Iris pigment epithelial cell (primary cell): ENCODE data around the gene ALDH16A1.

ENCODE experiments used
- DNase-seq: peaks from one replicate; pipeline ENCODE4 v3.0.0-alpha.2; 2011; ENCODE audit warnings: low read depth

The ALDH16A1 gene

GRCh38 chr19:49488863-49489537, 36.0 kb downstream of the ALDH16A1 start:
- DNase-seq = no peak

- DNase-seq = no peak
These were observed 36.7 kb downstream of the ALDH16A1 start for GRCh38 chr19:49489601-49490167.

GRCh38 chr19:49490287-49491029, 37.4 kb downstream of the ALDH16A1 start:
- DNase-seq = no peak

GRCh38 chr19:49491030-49491803, 38.2 kb downstream of the ALDH16A1 start:
- no peak for DNase-seq

GRCh38 chr19:49491804-49492572, 39.0 kb downstream of the ALDH16A1 start:
- no peak for DNase-seq

- no peak for DNase-seq
These were observed 39.8 kb downstream of the ALDH16A1 start for GRCh38 chr19:49492573-49493405.

GRCh38 chr19:49496574-49497008, 43.6 kb downstream of the ALDH16A1 start:
- no peak for DNase-seq

- peak; percentile 67 for DNase-seq
These were observed 44.2 kb downstream of the ALDH16A1 start for GRCh38 chr19:49497047-49497788.

- DNase-seq = no peak
These were observed 44.7 kb downstream of the ALDH16A1 start for GRCh38 chr19:49497789-49498103.

- DNase-seq = no peak
These were observed 45.5 kb downstream of the ALDH16A1 start for GRCh38 chr19:49498475-49498874.

- no peak for DNase-seq
These were observed 46.1 kb downstream of the ALDH16A1 start for GRCh38 chr19:49499030-49499670.

- DNase-seq = peak; percentile 88
These were observed 50.0 kb downstream of the ALDH16A1 start for GRCh38 chr19:49502866-49503581.

- DNase-seq = no peak
These were observed 50.5 kb downstream of the ALDH16A1 start for GRCh38 chr19:49503582-49503962.

- DNase-seq = no peak
These were observed 53.6 kb downstream of the ALDH16A1 start for GRCh38 chr19:49506575-49507105.

- DNase-seq = no peak
These were observed 54.9 kb downstream of the ALDH16A1 start for GRCh38 chr19:49507803-49508494.

GRCh38 chr19:49512970-49513745, 60.1 kb downstream of the ALDH16A1 start:
- no peak for DNase-seq

- no peak for DNase-seq
These were observed 60.7 kb downstream of the ALDH16A1 start for GRCh38 chr19:49513746-49514118.
